Activated CD4-positive, alpha-beta T cell treated with anti-CD3 and anti-CD28 coated beads, Interleukin-2, Interleukin-4, amounts not matched to agents 100 ng/mL and 50 ng/mL, durations not matched to agents 16 hours and 8 hours (primary cell): ENCODE measurements around the gene ATG10.
"Not testable (repeated sequence)": the region's sequence is repeated elsewhere in the genome, so short reads cannot be mapped to it uniquely, and the experiment has no call there.

Source experiments
- DNase-seq: peaks from one replicate; pipeline ENCODE4 v3.0.0-alpha.2; 2020; ENCODE audit warnings: low spot score

ATG10 gene

DNA sequence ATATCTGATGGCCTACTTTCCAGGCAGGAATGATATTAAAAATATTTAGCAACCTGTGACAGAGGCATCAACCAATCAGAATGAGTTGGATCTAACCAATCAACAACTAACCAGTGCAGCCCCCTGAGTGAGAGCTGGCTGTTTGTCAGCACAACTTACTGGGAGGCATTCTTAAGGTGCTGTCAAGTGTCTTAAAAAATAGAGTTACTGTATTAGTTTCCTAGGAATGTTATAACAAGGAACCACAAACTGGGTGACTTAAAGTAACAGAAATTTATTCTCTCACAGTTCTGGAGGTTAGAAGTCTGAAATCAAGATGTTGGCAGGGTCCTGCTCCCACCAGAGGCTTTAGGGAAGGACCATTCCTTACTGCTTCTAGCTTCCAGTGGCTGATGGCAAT is 85.2 kb downstream of the ATG10 start:
- no peak for DNase-seq

DNA sequence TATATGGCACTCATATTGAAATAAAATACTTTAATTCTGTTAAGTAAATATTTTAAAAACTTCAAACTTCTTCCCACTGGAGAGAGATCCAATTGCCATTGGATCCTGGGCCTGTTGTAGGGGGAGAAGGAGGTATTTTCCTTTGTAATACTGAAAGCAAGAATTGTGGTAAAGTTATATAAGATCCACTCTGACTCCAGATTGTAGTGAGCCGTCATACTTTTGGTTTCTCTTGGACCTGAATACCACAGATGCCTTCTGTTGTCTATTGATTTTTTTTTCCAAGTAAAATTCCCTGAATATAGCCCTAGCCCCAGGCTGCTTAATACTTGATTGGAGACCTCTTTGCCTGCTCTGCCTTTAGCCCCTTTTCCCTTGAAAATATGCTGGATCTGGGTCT is 86.9 kb downstream of the ATG10 start:
- DNase-seq, result no peak

DNA sequence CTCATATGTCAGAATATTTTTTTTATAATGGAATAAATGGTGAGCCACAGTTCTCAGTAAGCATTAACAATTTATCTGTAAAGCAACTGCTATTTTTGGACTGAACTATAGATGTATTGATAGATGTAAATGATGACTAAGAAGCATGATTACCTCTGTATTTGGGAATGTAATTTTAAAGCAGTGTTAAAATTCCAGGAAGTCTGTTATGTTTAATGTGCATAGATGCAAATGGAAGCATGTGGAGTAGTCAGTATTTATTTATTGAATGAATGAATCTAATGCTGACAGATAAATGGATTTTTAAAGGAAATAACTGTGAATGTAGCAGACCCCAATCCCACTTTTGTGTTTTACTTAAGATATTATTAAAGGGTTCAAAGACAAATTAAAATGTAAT is 95.0 kb downstream of the ATG10 start:
- no peak for DNase-seq

DNA sequence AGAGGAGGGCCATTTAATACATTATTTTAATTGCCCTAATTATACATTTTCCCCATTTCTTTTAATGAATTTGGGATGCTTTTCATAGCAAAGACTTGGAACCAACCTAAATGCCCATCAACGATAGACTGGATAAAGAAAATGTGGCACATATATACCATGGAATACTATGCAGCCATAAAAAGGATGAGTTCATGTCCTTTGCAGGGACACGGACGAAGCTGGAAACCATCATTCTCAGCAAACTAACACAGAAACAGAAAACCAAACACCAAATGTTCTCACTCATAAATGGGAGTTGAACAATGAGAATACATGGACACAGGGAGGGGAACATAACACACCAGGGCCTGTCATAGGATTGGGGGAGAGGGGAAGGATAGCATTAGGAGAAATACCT is 96.2 kb downstream of the ATG10 start:
- not testable (repeated sequence) for DNase-seq

DNA sequence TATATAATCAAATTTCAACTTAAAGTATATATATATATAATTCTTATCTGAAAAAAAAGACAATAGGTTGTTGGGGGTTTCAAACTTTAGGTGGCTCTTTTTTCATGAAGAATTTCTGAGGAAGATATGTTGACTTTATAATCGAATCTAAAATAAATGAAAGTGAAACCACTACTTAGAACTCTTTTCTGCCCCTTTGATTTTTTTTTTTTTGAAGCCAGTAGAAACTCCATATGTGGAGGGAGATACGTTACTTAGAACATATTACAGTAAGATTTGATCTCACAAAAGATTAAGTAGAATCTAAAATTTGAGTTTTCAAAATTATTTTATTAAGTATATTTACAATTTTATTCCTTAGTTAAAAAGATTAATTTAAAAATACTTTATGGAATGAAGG is 96.9 kb downstream of the ATG10 start:
- no peak for DNase-seq

DNA sequence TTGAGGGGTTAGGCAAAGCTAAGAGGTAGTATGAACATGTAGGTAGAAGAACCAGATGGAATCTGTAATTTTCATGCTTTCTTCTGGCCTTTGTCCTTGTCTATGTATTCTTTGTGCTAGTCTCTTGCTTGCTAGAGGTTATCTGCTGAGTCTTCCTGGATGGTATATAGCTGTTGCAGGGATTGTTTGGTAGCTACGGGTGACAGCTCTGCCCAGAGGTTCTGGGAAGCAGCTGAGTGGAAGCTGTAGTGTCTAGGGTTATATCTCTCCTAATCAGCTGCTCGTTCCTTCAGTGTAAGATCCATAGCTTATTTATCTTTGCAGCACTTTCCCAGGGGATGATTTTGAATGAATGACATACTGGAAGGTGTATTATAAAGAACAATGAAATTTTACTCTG is 100.3 kb downstream of the ATG10 start:
- DNase-seq, result no peak

DNA sequence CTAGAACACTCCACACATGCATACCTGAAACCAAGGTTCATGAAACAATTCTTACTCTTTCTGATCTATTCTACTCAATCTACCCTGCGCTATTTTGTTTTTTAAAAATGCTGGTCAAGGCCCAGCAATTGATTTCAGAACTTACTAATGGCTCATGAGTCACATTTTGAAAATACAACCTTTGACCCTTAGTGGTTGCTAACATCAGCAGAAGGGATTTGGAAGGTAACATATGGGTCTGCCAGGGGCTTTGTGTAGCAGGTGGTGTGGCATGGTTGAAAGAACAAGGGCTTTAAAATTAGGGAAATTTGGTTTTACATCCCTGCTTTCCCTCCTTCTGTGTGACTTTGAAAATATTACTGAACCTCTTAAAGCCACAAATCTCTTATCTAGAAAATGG is 101.4 kb downstream of the ATG10 start:
- DNase-seq, result no peak

DNA sequence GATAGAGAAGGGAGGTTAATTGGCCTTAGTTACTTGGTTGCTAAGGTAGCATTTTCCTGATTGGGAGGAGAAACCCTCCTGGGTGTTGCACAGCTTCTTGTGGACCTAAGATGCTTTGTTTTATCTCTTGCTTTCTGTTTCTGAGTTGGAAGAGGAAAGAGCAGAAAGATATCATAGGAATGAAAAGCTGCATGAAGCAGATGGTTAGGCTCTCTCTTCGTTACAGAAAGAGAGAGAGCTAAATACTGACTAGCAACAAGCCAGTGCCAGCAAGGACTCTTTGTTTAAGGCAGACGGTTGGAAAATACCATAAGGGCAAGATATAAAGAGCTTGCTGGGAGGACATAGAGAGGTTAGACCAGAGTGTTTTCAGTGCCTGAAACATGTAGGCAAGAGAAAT is 103.1 kb downstream of the ATG10 start:
- DNase-seq, result no peak

DNA sequence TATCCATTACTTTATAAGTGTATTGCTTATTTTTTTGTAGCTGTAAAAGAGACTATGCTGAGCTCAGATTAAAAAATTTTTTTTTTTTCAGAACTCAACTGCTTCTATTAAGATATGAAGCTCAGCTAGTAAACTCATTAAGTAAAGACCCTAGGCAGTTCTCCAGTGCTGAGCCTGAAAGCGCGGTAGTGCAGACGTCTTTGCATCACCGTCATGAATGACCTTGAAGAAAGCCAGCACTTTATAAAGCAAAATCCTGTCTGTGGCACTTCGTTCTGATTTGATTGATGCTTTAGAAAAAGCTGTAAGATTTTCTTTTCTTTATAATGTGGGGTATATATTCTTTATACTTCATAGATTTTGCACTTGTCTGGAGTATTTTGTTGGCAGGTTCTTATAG is 105.7 kb downstream of the ATG10 start:
- no peak for DNase-seq

DNA sequence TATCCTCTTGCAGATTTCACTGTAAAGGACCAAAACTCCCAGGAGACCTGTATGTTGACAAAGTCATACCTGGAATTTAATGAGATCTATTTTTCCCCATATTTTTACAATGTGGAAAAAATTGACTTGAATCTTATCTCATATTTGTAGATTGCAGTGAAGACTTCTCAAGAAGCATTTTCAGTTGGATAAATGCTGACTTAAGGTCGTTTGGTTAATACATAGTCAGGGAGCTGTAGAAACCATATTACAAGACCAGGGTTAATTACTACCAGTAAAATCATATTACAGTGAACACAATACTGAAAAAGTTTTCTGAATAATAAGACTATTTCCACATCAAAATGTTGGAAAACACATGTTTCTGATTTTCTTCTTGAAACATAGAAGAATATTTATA is 119.8 kb downstream of the ATG10 start:
- DNase-seq, result no peak

DNA sequence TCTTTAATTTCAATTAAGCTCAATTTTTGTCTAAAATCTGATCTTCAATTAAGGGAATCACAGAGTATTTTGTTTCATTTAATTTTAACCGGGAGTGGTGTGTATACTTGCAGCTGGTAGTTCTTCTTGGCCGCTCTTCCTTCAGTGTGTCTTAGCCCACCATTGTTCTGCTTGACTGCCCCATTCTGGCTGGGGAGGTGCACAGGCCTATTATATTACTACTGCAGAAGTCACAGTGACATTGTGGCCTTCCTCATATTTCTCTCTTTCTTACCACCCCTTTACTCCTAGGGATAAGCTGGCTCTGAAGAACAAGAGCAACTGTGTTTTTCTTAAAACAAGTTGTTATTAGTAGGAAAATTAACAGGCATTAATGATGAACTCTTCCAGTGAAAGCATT is 123.7 kb downstream of the ATG10 start:
- no peak for DNase-seq

DNA sequence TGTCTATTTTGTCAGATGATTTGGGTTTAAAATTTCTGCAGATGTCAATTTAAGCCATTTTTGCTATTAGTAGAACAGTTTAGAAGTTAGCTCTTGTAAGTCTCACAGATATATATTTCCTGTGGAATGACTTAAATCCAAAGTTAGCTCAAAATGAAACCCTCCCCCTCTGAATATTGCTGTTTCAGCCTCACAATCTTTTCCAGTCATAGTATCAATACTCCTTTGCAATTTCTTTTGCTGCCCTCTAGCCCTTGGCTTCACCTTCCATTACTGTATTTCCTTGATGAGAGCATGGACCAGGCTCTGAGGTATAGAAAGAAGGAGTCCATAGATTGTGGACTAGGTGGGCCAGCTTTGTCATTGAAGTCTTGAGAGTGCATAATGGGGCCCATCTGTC is 124.4 kb downstream of the ATG10 start:
- peak; percentile 27 for DNase-seq

DNA sequence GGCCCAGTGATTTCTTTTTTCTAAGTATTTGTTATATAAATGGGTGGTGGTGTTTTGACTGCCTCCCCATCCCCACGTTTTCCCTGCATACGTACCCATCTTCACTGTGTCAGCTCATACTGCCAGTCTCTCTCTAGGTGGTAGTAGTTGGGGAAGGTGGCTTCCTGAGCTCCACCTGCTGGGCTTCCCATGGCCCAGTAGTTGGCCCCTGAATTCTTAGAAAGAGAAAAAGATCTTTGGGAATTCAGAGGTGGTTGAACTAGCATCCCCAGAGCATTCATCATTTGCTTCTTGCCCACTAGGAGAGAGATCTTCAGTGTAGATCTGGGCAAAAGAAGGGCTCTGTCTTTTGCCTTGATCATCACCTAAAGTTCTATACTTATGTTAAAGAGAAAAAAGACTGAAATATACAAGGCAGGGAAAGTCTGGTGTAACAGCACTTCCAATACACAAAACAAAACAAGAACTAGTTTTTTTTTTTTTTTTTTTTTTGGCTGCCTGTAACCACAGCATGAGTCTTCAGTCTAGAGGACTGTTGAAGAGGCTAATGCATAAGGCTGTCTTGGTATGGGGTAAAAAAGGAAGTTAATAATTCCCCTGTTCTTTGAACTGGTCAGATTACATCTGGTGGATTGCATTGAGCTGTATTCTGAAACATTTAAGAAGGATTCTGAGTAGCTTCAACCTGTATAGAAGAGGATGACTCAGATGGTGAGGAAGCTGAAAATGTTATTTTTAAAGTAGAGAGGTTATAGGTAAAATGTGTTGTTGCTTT is 128.7 kb downstream of the ATG10 start:
- peak; percentile 27 for DNase-seq

DNA sequence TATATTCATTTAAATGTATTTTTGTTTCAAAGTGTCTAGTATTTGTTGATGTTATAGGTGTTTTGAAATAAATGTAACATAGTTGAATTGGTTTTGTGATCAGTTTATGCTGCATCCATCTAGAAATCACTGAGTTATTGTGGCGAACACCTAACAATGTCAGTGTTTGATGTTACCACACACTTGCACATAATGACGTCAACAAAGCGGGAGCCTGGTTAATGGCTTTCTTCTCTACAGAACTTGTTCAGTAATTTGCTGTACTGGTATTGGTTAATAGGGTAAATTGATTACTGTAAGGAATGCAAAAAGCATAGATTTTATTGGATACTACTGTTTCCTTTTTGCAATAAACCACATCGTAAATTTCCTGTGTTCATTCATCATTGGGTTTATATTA is 133.0 kb downstream of the ATG10 start:
- DNase-seq, result no peak

DNA sequence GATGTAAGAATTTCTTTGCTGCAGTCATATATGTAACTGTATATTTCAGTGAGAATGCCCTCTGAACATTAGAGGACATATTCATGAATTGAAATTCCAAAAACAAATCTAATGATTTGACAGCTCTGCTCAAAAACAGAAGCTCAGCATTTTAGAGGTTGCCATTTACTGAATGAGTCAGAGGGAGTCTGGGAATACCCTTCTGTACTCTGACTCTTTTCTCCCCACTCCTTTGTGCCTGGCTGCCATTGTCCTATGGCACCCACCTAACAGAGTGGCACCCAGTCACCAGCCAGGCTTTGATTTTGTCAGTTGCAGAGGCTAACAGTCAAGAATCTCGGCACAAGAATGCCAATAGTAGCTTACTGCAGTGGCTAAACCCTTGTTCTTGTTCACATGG is 133.6 kb downstream of the ATG10 start:
- no peak for DNase-seq

DNA sequence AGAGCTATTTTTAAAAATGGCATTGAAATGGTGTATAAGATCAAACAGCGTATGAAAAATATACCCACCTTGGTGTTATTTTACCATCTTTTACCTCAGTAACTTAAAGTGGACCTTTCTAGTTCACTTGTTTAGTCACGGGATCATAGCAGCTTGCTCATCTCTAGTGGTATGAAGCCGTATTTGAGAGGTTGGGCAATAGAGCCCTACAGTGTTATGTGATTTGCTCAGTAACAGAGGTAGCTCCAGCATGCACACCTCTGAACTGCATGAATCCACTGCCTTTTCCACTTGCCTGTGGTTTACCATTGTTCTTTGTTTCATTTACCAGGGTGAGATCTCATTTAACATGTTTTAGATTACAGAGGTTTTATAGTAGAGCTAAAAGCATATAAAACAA is 134.4 kb downstream of the ATG10 start:
- DNase-seq, result no peak

DNA sequence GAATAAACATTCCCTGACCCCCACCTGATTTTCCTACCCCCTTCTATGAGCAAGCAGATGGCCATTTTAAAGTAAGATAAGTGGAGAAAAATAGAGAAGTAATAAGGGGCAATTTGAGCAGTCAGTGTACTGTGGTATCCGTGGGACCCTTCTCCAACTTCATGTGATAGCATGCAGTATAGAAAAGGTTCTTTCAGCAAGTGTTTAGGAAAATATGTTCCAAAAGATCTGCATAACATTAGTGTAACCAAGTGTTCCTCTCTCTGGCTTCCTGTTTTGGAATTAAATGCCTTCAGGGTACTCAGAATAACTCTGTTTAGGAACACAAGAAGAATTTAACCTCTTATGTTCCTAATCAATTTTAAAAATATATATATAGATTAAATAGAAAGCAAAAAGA is 134.9 kb downstream of the ATG10 start:
- no peak for DNase-seq

DNA sequence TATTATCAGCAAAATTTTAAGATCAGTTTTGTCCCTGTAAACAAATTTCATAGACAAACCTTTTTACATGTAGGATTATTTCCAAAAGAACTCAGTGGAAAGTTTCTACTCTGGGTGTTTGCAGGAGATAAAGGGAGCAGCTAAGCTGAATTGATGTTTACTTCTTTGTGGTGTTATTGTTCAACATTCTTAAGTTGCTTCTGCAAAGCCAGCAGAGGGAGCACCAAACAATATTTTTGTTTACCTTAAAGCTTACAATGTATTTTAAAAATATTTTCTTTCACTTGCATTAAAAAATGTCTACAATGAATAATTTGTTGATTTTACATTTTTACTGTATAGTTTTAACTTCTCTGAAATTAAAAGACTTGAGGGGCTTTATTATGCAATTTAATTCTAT is 135.4 kb downstream of the ATG10 start:
- no peak for DNase-seq

DNA sequence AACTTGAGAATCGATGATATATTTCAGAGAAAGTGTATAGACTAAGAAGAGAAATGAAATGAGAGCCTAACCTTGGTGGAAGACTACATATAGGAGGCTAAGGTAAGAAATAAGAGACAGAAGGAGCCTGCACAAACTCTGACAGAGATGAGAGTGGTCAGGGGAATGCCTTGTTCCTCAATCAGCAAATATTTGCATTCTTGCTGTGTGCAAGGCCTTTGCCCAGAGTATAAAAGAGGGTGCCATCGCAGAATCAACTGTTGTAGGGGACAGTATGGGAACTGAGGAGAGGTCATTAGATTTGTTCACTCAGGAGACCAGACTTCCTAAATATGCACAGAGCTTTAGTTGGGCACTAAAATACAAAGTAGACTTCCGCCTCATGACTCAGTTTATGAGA is 137.2 kb downstream of the ATG10 start:
- DNase-seq, result no peak

DNA sequence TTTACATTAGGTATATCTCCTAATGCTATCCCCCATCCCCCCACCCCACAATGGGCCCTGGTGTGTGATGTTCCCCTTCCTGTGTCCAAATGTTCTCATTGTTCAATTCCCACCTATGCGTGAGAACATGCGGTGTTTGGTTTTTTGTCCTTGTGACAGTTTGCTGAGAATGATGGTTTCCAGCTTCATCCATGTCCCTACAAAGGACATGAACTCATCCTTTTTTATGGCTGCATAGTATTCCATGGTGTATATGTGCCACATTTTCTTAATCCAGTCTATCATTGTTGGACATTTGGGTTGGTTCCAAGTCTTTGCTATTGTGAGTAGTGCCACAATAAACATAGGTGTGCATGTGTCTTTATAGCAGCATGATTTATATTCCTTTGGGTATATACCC is 138.1 kb downstream of the ATG10 start:
- DNase-seq, result not testable (repeated sequence)

DNA sequence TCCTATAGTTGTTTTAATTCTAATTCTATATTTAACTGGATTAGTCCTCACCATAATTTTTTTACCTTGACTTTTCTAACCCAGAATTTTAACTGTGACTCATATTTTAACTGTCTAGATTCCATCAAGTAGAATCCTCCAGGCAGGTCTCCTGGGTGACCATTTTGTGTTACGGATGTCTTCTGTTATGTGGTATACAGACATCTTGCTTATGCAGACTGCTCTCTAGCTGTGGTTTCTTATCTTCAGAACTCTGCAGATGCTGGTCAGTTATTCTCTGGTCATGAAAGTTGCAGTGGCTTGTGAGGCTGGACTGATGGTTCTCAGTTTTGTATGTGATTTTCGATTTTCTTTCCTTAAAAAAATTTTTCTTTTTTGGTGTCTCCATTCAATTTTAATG is 139.4 kb downstream of the ATG10 start:
- no peak for DNase-seq

DNA sequence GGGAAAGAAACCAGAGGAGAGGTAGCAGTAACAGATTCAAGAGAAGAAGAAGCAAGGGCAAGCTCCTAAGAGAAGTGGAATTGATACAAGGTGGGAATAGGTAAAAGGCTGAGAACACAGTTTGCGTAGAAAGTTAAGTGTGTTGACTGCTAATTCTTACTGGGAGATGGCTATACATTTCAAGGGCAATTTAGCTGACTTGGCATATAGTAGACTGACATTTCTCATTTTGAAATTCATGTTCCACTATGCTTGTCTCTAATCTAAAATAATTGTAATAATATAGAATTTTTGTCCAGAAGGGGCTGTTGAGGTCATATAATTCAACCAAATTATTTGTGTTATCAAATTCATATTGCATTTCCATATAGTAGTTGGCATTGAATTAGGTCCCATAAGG is 144.0 kb downstream of the ATG10 start:
- no peak for DNase-seq

DNA sequence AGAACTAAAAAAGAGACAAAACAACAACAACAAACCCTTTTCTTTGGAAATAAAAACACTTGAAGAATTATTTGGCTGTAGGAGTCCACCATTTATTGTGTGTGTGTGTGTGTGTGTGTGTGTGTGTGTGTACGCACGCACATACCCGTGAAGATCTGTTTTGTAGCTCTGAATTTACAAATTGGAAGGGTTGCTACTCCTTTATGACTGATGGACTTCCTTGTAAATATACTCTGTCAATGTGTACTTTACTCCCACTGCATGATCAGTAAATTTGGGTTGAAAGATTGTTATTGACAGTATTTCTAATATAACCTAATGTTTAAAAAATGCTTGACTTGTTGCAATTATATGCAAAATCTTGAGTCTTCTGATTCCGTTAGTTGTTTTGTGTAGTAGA is 148.1 kb downstream of the ATG10 start:
- DNase-seq, result no peak

DNA sequence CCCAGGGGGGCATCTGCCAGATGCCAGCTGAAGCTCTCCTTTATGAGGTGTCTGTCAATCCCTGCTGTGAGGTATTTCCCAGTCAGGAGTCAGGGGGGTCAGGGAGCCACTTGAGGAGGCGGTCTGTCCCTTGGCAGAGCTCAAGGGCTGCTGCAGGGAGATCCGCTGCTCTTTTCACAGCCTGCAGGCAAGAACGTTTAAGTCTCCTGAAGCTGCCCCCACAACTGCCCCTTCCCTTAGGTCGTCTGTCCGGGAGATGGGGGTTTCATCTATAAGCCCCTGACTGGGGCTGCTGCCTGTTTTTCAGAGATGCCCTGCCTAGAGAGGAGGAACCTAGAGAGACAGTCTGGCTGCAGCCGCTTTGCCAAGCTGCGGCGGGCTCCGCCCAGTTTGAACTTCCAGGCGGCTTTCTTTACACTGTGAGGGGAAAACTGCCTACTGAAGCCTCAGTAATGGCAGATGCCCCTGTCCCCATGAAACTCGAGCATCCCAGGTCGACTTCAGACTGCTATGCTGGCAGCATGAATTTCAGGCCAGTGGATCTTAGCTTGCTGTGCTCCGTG is 158.0 kb downstream of the ATG10 start:
- DNase-seq, result no peak
